SK-N-SH treated with all-trans-retinoic acid at 6 μM for 48 hours (cell line): ENCODE results near the gene RASAL1.

ENCODE experiments used
- CREB5 ChIP-seq: fragments of 250-450 bp; sonication (Bioruptor Pico); IDR thresholded peaks from 2 replicates; pipeline ENCODE4 v1.5.1; 2020; ENCODE audit warnings: low read depth, mild to moderate bottlenecking, moderate library complexity
- CSDC2 ChIP-seq: fragments of 250-450 bp; sonication (Bioruptor Pico); IDR thresholded peaks from 2 replicates; pipeline ENCODE4 v1.5.0; 2020; ENCODE audit warnings: mild to moderate bottlenecking, moderate library complexity
- PATZ1 ChIP-seq: fragments of 250-450 bp; sonication (Bioruptor Pico); IDR thresholded peaks from 2 replicates; pipeline ENCODE4 v1.8.0; 2020; ENCODE audit warnings: mild to moderate bottlenecking, moderate library complexity, borderline replicate concordance
- PPARA ChIP-seq: fragments of 250-450 bp; sonication (Bioruptor Pico); IDR thresholded peaks from 2 replicates; pipeline ENCODE4 v1.5.0; 2020; ENCODE audit warnings: mild to moderate bottlenecking, borderline replicate concordance
- RARB ChIP-seq: fragments of 250-450 bp; sonication (Bioruptor Pico); IDR thresholded peaks from 2 replicates; pipeline ENCODE4 v1.8.0; 2021; ENCODE audit warnings: mild to moderate bottlenecking, moderate library complexity
- TSHZ2 ChIP-seq: fragments of 250-450 bp; sonication (Bioruptor Pico); IDR thresholded peaks from 2 replicates; pipeline ENCODE4 v1.5.0; 2020; ENCODE audit warnings: mild to moderate bottlenecking, moderate library complexity
- ZFP3 ChIP-seq: fragments of 250-450 bp; sonication (Bioruptor Pico); IDR thresholded peaks from 2 replicates; pipeline ENCODE4 v1.5.0; 2020; ENCODE audit warnings: mild to moderate bottlenecking, moderate library complexity
- ZFP30 ChIP-seq: fragments of 450-650 bp; formaldehyde crosslinking; IDR thresholded peaks from 2 replicates; pipeline ENCODE4 v1.5.0; 2022; ENCODE audit warnings: mild to moderate bottlenecking, moderate library complexity
- ZNF565 ChIP-seq: fragments of 450-650 bp; formaldehyde crosslinking; conservative IDR thresholded peaks from 2 replicates; pipeline ENCODE4 v1.5.0; 2020; ENCODE audit warnings: low read depth, mild to moderate bottlenecking, moderate library complexity
- ZNF70 ChIP-seq: fragments of 450-650 bp; formaldehyde crosslinking; IDR thresholded peaks from 2 replicates; pipeline ENCODE4 v1.5.0; 2020; ENCODE audit warnings: mild to moderate bottlenecking, moderate library complexity
- ZNF8 ChIP-seq: fragments of 450-650 bp; formaldehyde crosslinking; IDR thresholded peaks from 2 replicates; pipeline ENCODE4 v1.5.0; 2020; ENCODE audit warnings: mild to moderate bottlenecking, moderate library complexity

DNA sequence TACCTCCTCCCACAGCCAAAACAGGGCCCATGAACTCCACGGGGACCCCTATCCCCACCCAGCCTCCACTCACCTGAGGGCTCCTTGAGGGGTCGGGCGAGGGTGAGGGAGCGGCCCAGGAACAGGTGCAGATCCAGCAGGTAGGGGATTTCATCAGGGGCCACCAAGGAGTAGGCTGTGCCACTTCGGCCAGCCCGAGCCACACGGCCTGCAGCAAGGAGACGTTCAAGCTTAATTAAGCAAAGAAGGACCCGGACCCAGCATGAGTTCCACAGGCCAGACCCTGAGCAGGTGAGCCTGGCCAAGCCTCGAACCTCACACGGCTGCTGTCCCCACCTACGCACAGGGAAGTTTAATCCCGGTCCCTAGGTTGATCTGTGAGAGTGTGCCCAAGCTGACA lies 34.1 kb upstream of the RASAL1 start:
- TF ChIP-seq ZFP3 (CRISPR knock-in tag) (no peak), PATZ1 (no peak), PPARA (CRISPR knock-in tag) (no peak), CSDC2 (CRISPR knock-in tag) (no peak), TSHZ2 (CRISPR knock-in tag) (no peak), ZNF70 (no peak), ZFP30 (CRISPR knock-in tag) (no peak), CREB5 (no peak), RARB (CRISPR knock-in tag) (no peak), ZNF8 (CRISPR knock-in tag) (no peak), ZNF565 (CRISPR knock-in tag) (no peak)
